GM12875 (cell line): ENCODE measurements around the gene TRIO.
A peak's percentile ranks its signal among the peaks of the same experiment; 100 is the strongest.

Experiments
- H3K4me3 ChIP-seq: one replicate; pipeline ENCODE4 v1.5.1; 2011; ENCODE audit warnings: low read depth, low read length, control low read depth
- TF ChIP-seq, protein P1 (sequence below): IDR thresholded peaks from 2 replicates; pipeline ENCODE4 v1.5.1; 2011; ENCODE audit warnings: low read depth, mild to moderate bottlenecking, control low read depth, inconsistent platforms, low read length, moderate library complexity, borderline replicate concordance; ENCODE audit not compliant: insufficient read depth

TRIO gene

GRCh38 chr5:14358536-14358935 is 215.4 kb downstream of the TRIO start:
- TF ChIP-seq, protein P1, sequence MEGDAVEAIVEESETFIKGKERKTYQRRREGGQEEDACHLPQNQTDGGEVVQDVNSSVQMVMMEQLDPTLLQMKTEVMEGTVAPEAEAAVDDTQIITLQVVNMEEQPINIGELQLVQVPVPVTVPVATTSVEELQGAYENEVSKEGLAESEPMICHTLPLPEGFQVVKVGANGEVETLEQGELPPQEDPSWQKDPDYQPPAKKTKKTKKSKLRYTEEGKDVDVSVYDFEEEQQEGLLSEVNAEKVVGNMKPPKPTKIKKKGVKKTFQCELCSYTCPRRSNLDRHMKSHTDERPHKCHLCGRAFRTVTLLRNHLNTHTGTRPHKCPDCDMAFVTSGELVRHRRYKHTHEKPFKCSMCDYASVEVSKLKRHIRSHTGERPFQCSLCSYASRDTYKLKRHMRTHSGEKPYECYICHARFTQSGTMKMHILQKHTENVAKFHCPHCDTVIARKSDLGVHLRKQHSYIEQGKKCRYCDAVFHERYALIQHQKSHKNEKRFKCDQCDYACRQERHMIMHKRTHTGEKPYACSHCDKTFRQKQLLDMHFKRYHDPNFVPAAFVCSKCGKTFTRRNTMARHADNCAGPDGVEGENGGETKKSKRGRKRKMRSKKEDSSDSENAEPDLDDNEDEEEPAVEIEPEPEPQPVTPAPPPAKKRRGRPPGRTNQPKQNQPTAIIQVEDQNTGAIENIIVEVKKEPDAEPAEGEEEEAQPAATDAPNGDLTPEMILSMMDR, result no peak
- no peak overlapping the region for H3K4me3 ChIP-seq

DNA sequence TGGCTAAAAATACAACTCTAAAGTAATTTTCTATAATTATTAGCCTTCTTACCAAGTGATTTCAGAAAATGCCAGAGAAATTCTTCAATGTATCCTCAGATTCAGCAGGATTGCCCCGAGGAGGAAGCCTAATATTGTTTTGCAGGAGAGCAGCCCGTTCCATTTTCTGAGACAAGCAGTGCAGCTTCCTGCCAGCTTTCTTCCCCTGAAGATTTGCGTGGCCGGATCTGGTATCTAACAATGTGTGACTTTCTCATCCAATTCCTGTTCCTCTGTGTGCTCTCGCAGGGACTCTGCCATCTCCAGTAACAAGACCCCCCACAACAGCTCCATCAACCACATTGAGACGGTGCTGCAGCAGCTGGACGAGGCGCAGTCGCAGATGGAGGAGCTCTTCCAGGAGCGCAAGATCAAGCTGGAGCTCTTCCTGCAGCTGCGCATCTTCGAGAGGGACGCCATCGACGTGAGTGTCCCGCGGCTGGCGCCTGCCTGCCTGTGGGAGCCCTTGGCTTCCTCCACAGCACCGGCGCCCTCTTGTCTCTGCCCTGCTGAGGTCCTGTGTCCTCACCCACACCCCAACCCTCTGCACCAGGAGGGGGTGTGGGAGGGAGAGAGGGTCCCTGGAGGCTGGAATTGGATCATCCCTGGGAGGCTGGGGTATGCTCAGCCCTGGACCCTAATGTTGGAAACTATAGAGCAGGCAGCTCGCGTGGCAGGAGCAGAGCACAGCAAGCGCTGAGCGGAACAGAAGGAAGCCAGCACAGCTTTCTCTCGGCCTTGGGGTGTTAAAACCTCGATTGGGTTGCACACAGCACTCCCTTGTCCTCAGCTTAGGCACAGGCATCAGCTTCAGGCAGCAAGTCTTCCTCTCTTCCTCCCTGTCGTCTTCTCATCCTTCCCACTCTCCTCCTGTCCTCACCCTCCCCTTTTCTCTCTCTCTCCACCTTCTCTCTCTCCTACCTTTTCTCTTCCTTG is 216.2 kb downstream of the TRIO start:
- TF ChIP-seq, protein P1, result no peak
- no peak overlapping the region for H3K4me3 ChIP-seq

GRCh38 chr5:14362491-14362890 is 219.3 kb downstream of the TRIO start:
- H3K4me3 ChIP-seq, result no peak overlapping the region
- TF ChIP-seq, protein P1, result no peak

DNA sequence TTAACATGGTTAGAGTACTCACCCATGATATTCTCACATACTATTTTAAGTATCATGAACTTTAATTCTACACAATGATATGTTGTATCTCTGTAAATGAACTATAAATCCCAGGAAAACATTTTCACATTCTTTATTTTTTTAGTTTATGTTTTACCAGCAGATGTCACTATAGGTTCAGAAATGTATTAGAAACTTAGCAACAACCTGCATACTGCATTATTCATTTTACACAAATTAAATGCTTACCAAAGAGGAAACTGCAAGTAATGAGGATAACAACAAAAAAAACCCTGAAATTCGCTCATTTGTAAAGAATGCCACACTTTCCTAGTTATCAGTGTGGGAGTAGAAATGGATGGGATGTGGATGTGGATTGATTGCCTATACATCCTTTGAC is 221.0 kb downstream of the TRIO start:
- TF ChIP-seq, protein P1, result no peak
- H3K4me3 ChIP-seq, result no peak overlapping the region

- no peak overlapping the region for H3K4me3 ChIP-seq
- TF ChIP-seq, protein P1, result peak; percentile 76
These were observed 221.7 kb downstream of the TRIO start for GRCh38 chr5:14364576-14365472.

GRCh38 chr5:14365831-14366430 is 222.8 kb downstream of the TRIO start:
- no peak overlapping the region for H3K4me3 ChIP-seq

More at GRCh38 chr5:14365831-14366430, 222.8 kb downstream of the TRIO start:
- TF ChIP-seq, protein P1, result no peak
